A549 (cell line): ENCODE results near the gene HAND1. TPM values are rescaled to one million over a fixed set of nuclear protein-coding genes. Genes with fewer than 3 reads are reported as not detected.

Experiments
- ATAC-seq, 2 experiments: fragments of 200-7000 bp in 1 of 2; fragments of >200 bp in 1 of 2; cut with Nextera tagmentation in 1 of 2; cut with Tn5 transposase in 1 of 2; 3 replicates each; pipeline versions ENCODE4 v1.8.0 to v1.9.1; 2018 to 2020; ENCODE audit warnings: mild to moderate bottlenecking in 1 of 2, moderate library complexity in 1 of 2
- CTCF ChIA-PET: fragments of 300-600 bp; sonication (Branson Sonifier 250); formaldehyde crosslinking; extraction: SDS; loops from one replicate; lab custom pipeline; 2021; ENCODE audit warnings: antibody characterized with exemption, inconsistent platforms; lab: Yijun Ruan, JAX
- POLR2A ChIA-PET: fragments of 350-600 bp; formaldehyde crosslinking; extraction: SDS; loops from one replicate; lab custom pipeline; 2021; ENCODE audit warnings: antibody characterized with exemption, inconsistent platforms; lab: Yijun Ruan, JAX
- DNase-seq, 2 experiments: peaks; one replicate each; pipeline versions ENCODE4 v3.0.0 to v3.0.0-alpha.2; 2011 to 2016; ENCODE audit warnings: low read depth in 1 of 2, low spot score in 1 of 2
- FAIRE-seq: peaks from 2 replicates; lab custom pipeline; 2011; peaks lifted over from hg19 to GRCh38; lab: Jason Lieb, UNC
- H3K27ac ChIP-seq, 2 experiments: fragments of >200 bp; sonication (Bioruptor Twin); formaldehyde crosslinking; 3 replicates each; pipeline ENCODE4 v1.5.1; 2016 to 2017
- H3K4me1 ChIP-seq: fragments of >200 bp; sonication (Bioruptor Twin); formaldehyde crosslinking; 3 replicates; pipeline ENCODE4 v1.6.1; 2016
- H3K4me2 ChIP-seq: fragments of >200 bp; sonication (Bioruptor Twin); formaldehyde crosslinking; 3 replicates; pipeline ENCODE4 v1.6.1; 2016
- H3K4me3 ChIP-seq: fragments of >200 bp; sonication (Bioruptor Twin); formaldehyde crosslinking; 3 replicates; pipeline ENCODE4 v1.5.1; 2016
- H3K9me3 ChIP-seq: fragments of >200 bp; sonication (Bioruptor Twin); formaldehyde crosslinking; 3 replicates; pipeline ENCODE4 v1.6.1; 2016
- ATOH8 ChIP-seq: fragments of 250-450 bp; sonication (Bioruptor Pico); IDR thresholded peaks from 2 replicates; pipeline ENCODE4 v1.5.0; 2020; ENCODE audit warnings: low read depth, mild to moderate bottlenecking, moderate library complexity
- BCL3 ChIP-seq: fragments of >200 bp; sonication (Bioruptor Twin); formaldehyde crosslinking; IDR thresholded peaks from 3 replicates; pipeline ENCODE4 v1.6.1; 2016
- BHLHE40 ChIP-seq: IDR thresholded peaks from 2 replicates; pipeline ENCODE4 v1.6.1; 2012; ENCODE audit warnings: low read depth, low read length, inconsistent platforms
- CHD2 ChIP-seq: fragments of 150-350 bp; IDR thresholded peaks from 2 replicates; pipeline ENCODE4 v1.6.1; 2014; ENCODE audit warnings: low read length; ENCODE audit not compliant: partially characterized antibody
- EHMT2 ChIP-seq: fragments of 200-600 bp; sonication (generic); IDR thresholded peaks from 2 replicates; pipeline ENCODE4 v1.6.1; 2016; ENCODE audit warnings: antibody characterized with exemption, low read depth, mild to moderate bottlenecking, moderate library complexity
- FOSB ChIP-seq: fragments of 250-450 bp; sonication (Bioruptor Pico); IDR thresholded peaks from 2 replicates; pipeline ENCODE4 v1.5.0; 2020; ENCODE audit warnings: mild to moderate bottlenecking, moderate library complexity
- GATA3 ChIP-seq: IDR thresholded peaks from 2 replicates; pipeline ENCODE4 v1.6.1; 2012; ENCODE audit warnings: borderline replicate concordance
- HMGXB4 ChIP-seq: fragments of 250-450 bp; sonication (Bioruptor Pico); IDR thresholded peaks from 2 replicates; pipeline ENCODE4 v1.5.0; 2021; ENCODE audit warnings: mild to moderate bottlenecking, moderate library complexity, borderline replicate concordance
- HOXB13 ChIP-seq: fragments of 250-450 bp; sonication (Bioruptor Pico); IDR thresholded peaks from 2 replicates; pipeline ENCODE4 v1.5.0; 2020; ENCODE audit warnings: low read depth, mild to moderate bottlenecking, moderate library complexity
- JUN ChIP-seq, 2 experiments: fragments of >200 bp; sonication (Bioruptor Twin); formaldehyde crosslinking; IDR thresholded peaks; 2 replicates in 1 of 2; 3 replicates in 1 of 2; pipeline ENCODE4 v1.6.1; 2016 to 2017
- JUNB ChIP-seq: fragments of >200 bp; sonication (Bioruptor Twin); formaldehyde crosslinking; IDR thresholded peaks from 2 replicates; pipeline ENCODE4 v1.6.1; 2016
- KDM1A ChIP-seq: fragments of 200-600 bp; sonication (generic); IDR thresholded peaks from 2 replicates; pipeline ENCODE4 v1.6.1; 2016; ENCODE audit warnings: low read depth, mild to moderate bottlenecking
- KDM5A ChIP-seq: fragments of 200-600 bp; sonication (generic); IDR thresholded peaks from 2 replicates; pipeline ENCODE4 v1.6.1; 2016; ENCODE audit warnings: antibody characterized with exemption, mild to moderate bottlenecking
- NFE2L2 ChIP-seq: fragments of 150-350 bp; conservative IDR thresholded peaks from 2 replicates; pipeline ENCODE4 v1.6.1; 2014; ENCODE audit warnings: low read length
- NPAS2 ChIP-seq: fragments of 250-450 bp; sonication (Bioruptor Pico); IDR thresholded peaks from 2 replicates; pipeline ENCODE4 v1.8.0; 2022; ENCODE audit warnings: mild to moderate bottlenecking, moderate library complexity, borderline replicate concordance
- POLR2A ChIP-seq: IDR thresholded peaks from 2 replicates; pipeline ENCODE4 v1.6.1; 2012; ENCODE audit warnings: mild to moderate bottlenecking, low read length
- RCOR1 ChIP-seq: fragments of 150-350 bp; IDR thresholded peaks from 2 replicates; pipeline ENCODE4 v1.6.1; 2014; ENCODE audit warnings: antibody characterized with exemption, low read length, low read depth
- SMC3 ChIP-seq: fragments of >200 bp; sonication (Bioruptor Twin); formaldehyde crosslinking; IDR thresholded peaks from 3 replicates; pipeline ENCODE4 v1.6.1; 2018; ENCODE audit warnings: inconsistent platforms
- SREBF2 ChIP-seq: fragments of 450-650 bp; IDR thresholded peaks from 2 replicates; pipeline ENCODE4 v1.6.1; 2014; ENCODE audit warnings: mild to moderate bottlenecking, moderate library complexity
- TFCP2L1 ChIP-seq: fragments of 250-450 bp; sonication (Bioruptor Pico); IDR thresholded peaks from 2 replicates; pipeline ENCODE4 v1.5.0; 2021; ENCODE audit warnings: mild to moderate bottlenecking
- WGBS: methylation state at CpG from one replicate; pipeline ENCODE4 v1.1.6; 2017; ENCODE audit errors: missing lambda C conversion rate; 5-methylcytosine and 5-hydroxymethylcytosine counted together
- polyA plus RNA-seq, 4 experiments: library from polyadenylated mRNA; depleted of rRNA in 3 of 4; stranded (reverse); fragments of >200 nt; fragmentation: RNase III in 1 of 4; extraction: RNeasy Plus Mini Kit Qiagen cat#74134 plus additional on column Dnase treatment in 1 of 4; gene quantifications; 2 replicates in 3 of 4; 3 replicates in 1 of 4; pipeline ENCODE4 v1.2.3, GENCODE V29; 2011 to 2017

The HAND1 gene
- polyA plus RNA-seq, 2 of the 4 experiments (the other 2 are of a cell fraction) = 0.04 TPM; not detected in 1

GRCh38 chr5:154483654-154484392, 5.8 kb upstream of the HAND1 start (continued):
- TF ChIP-seq HOXB13 (CRISPR knock-in tag) (no peak), NFE2L2 (no peak)

GRCh38 chr5:154482528-154483449, 4.8 kb upstream of the HAND1 start:
- Histone ChIP-seq H3K4me2 (no peak overlapping the region), H3K9me3 (no peaks in the 10 kb centered on the region), H3K4me3 (no peak overlapping the region), H3K4me1 (peaks cover 7% of the 10 kb centered on the region), H3K27ac (no peak overlapping the region)
- DNase-seq = no peak
- TF ChIP-seq BHLHE40 (no peak), JUNB (no peak), BCL3 (no peak), JUN (IDR thresholded peaks at IDR 0.05) (no peak), HOXB13 (CRISPR knock-in tag) (no peak), NFE2L2 (no peak), CHD2 (no peak), KDM5A (no peak), FOSB (CRISPR knock-in tag) (no peak), KDM1A (no peak), SREBF2 (no peak), NPAS2 (CRISPR knock-in tag) (no peak), ATOH8 (no peak), SMC3 (no peak), POLR2A (no peak), EHMT2 (no peak), TFCP2L1 (no peak)
- no peak for ATAC-seq
- no peak for FAIRE-seq
- WGBS = 72% methylated on average over 49 of the region's 49 CpGs
- ChIA-PET CTCF (interaction anchor here (0.8 to 2.4 kb wide), 6 partner anchors 11 to 128 kb away, joined by 3 to 12 read pairs (median 3); no protein-coding TSS in a partner anchor), POLR2A (no interaction called here)

GRCh38 chr5:154481584-154482381, 3.8 kb upstream of the HAND1 start:
- H3K27ac ChIP-seq = no peak overlapping the region
- no peak for DNase-seq
- TF ChIP-seq HOXB13 (CRISPR knock-in tag) (no peak), FOSB (CRISPR knock-in tag) (no peak), GATA3 (no peak), NPAS2 (CRISPR knock-in tag) (no peak), HMGXB4 (CRISPR knock-in tag) (no peak), RCOR1 (no peak)
- TF ChIP-seq, all 56 proteins: peak for 0
- ChIA-PET CTCF (interaction anchor here (0.8 to 1.2 kb wide), 5 partner anchors 14 to 129 kb away, joined by 3 read pairs; no protein-coding TSS in a partner anchor), POLR2A (no interaction called here)
- Histone ChIP-seq H3K4me1 (peaks cover 7% of the 10 kb centered on the region), H3K4me3 (no peak overlapping the region), H3K4me2 (no peak overlapping the region), H3K9me3 (no peaks in the 10 kb centered on the region)
- FAIRE-seq (no peak), ATAC-seq (no peak)
- 34% methylated on average over 11 of the region's 11 CpGs for WGBS
